Activated CD4-positive, alpha-beta T cell treated with anti-CD3 and anti-CD28 coated beads for 48 hours (primary cell): Measurements from ENCODE around the gene SLFN12L.
"Not testable (repeated sequence)": the region's sequence is repeated elsewhere in the genome, so short reads cannot be mapped to it uniquely, and the experiment has no call there.

Experiments
- DNase-seq: peaks from one replicate; pipeline ENCODE4 v3.0.0-alpha.2; 2020

The SLFN12L gene

DNA sequence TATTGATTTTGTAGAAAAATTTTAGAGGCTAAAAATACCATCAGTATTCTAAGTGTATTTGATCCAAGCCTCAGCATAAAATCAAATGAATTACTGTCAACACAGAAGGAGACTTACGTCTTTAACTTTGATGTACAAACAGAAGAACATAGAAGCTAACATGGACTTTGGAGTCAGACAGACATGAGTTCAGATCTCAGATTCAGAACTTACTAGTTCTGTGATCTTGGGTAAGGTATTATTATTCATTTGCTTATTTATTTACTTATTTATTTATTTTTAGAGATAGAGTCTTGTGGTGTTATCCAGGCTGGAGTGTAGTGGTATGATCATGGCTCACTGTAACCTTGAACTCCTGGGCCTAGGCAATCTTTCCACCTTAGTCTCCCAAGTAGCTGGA is 4.0 kb upstream of the SLFN12L start:
- no peak for DNase-seq

DNA sequence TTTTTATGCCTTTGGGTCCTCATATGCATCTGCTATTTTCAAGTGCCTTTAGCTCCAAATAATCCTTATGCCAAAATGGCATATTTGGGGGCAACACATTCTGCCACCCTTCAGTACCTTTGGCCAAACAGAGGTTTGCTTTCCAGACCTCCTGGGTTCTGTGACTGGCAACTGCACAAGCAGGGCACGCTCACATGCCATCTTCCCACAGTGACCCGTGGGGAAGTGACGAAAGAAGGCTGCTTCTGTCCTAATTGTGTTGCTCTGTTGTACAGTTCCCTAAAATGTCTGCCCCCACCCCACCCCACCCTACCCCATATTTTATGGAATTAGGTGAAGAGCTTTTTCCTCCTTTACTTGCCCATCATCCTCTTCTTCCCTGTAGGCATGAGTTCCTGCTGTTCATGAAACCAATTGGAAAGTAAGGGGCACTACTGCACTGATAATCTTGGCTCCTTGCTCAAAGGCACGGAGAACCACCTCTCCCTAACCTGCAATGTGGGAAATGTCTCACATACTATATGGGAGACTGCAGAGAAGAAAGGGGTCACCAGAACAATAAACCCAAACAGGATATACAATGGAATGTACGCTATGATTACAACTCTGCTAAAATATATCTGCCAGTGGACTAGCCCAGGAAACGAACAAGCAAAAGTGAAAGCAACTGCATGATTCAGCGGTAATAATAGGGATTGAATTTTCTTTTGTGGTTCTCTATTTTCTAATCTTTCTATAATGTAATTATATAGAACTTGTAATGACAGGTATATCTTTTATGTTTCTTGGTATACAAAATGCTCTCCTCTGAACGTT is 3.3 kb upstream of the SLFN12L start:
- peak; percentile 62 for DNase-seq

GRCh38 chr17:35539659-35540026 is 2.2 kb upstream of the SLFN12L start:
- no peak for DNase-seq

DNA sequence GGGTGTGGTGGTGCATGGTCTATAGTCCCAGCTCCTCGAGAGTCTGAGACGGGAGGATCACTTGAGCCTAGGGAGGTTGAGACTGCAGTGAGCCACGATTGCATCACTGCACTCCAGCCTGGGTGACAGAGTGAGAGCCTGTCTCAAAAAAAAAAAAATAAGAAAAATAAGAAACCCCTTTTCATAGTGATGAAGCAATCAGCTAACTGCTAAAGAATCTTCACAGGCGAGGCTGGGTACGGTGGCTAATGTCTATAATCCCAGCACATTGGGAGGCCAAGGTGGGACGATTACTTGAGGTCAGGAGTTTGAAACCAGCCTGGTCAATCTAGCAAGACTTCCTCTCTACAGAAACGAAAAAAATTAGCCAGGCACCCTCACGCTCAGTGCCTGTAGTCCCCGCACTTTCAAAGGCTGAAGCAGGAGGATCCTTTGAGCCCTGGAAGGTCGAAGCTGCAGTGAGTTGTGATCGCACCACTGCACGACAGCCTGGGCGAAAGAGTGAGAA is 760 bp downstream of the SLFN12L start:
- DNase-seq: peak; percentile 55

- DNase-seq: peak; percentile 31
These were observed 2.1 kb downstream of the SLFN12L start for GRCh38 chr17:35535406-35535805.

DNA sequence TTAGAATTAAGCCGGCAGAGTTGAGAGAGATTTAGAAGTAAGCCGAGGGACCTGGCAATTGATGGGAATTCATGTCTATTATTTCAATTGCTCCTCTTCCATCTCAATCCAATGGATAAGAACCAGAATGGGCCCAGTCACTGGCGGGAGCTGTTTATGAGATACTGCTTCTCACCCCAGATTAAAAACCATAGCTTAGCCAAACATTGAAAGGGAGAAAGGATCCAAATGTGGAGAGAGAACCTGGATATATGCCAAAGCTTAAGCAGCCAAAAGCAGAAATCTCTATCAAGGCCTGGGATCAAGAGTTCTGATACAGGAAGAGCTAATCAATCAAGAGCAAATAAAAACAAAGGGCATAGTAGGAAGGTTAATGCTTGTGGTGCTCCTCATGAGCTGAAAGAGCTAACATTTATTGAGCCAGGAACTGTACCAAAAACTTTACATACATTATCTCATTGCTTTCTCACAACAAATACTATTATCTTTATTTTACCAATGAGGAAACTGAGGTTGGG is 2.8 kb downstream of the SLFN12L start:
- DNase-seq: no peak

- DNase-seq: no peak
These were observed 6.3 kb downstream of the SLFN12L start for GRCh38 chr17:35531160-35531559.

GRCh38 chr17:35529866-35530265 is 7.6 kb downstream of the SLFN12L start:
- DNase-seq: no peak

GRCh38 chr17:35529326-35529725 is 8.2 kb downstream of the SLFN12L start:
- not testable (repeated sequence) for DNase-seq

DNA sequence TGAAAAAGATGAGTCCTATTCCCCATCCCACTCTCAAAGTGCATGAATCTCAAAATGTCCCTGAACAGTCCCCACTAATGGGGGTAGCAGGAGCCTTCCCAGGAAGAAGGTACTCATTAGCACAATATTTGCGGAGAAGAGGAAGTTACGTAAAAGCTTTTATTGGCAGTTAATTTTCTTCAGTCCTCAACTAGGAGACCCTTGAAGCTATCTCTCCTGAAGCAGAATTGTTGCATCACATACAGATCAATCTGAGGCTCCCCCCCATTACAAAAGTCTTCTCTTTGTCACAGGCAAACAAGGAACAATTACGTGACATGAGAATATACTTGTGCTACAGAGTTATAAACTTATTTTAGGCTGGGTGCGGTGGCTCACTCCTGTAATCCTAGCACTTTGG is 14.2 kb downstream of the SLFN12L start:
- DNase-seq: no peak

GRCh38 chr17:35521654-35522256 is 15.7 kb downstream of the SLFN12L start:
- peak; percentile 46 for DNase-seq

DNA sequence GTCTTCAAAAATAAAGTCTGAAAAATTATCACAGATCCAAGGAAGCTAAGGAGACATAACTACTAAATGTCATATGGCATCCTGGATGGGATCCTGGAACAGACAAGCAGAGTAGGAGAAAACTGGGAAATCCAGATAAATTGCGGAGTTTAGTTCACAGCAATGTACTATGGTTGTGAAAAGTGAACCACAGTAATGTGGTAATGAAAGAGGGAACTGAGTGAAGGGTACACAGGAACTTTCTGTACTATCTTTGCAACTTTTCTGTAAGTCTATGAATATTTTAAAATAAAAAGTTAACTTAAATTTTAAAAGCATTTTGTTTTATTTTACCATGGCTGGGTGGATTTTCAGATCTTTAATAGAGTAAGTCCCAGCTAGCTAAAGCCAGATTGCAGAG is 16.3 kb downstream of the SLFN12L start:
- no peak for DNase-seq

GRCh38 chr17:35519906-35520442 is 17.5 kb downstream of the SLFN12L start:
- DNase-seq: no peak

GRCh38 chr17:35519439-35519838 is 18.0 kb downstream of the SLFN12L start:
- DNase-seq: no peak

GRCh38 chr17:35518431-35518830 is 19.0 kb downstream of the SLFN12L start:
- not testable (repeated sequence) for DNase-seq

GRCh38 chr17:35515027-35515426 is 22.5 kb downstream of the SLFN12L start:
- DNase-seq: no peak

DNA sequence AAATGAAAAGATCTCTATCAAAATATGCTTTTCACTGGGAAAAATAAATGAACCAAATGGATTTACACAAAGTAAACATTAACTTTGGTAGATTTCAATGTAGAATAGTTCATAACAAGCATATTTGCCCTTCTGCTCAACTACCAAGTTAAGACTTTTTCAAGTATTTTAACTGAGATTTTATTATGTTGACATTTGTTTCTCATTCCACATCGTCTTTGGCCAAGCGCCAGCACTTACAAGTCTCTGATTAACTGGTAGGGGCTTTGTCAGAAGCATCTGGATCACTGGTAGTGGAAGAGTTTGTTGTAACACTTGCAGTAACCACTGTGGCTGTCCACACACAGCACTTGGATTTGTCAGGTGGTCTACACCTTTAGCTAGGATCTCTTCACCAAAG is 22.9 kb downstream of the SLFN12L start:
- DNase-seq: no peak

- no peak for DNase-seq
These were observed 27.4 kb downstream of the SLFN12L start for GRCh38 chr17:35510052-35510451.

- DNase-seq: not testable (repeated sequence)
These were observed 29.8 kb downstream of the SLFN12L start for GRCh38 chr17:35507714-35508113.

DNA sequence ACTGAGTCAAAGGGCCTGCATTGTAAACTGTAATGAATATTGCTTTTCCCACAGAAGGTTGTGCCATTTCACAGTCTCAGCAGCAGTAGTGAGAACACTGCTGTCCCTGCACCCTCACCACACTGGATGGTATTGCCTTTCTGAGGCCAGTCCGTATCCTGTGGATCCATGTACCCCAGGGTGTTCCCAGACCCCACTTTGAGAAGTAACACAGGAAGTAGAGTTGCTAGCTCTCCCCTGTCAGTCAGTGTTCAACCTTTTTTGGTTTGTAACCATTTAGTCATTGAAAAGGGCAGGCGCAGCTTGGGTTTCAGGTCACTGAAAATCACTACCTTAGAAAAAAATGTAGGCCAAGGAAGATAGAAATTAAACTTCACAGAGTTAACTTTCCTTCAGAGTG is 37.9 kb downstream of the SLFN12L start:
- DNase-seq: no peak

DNA sequence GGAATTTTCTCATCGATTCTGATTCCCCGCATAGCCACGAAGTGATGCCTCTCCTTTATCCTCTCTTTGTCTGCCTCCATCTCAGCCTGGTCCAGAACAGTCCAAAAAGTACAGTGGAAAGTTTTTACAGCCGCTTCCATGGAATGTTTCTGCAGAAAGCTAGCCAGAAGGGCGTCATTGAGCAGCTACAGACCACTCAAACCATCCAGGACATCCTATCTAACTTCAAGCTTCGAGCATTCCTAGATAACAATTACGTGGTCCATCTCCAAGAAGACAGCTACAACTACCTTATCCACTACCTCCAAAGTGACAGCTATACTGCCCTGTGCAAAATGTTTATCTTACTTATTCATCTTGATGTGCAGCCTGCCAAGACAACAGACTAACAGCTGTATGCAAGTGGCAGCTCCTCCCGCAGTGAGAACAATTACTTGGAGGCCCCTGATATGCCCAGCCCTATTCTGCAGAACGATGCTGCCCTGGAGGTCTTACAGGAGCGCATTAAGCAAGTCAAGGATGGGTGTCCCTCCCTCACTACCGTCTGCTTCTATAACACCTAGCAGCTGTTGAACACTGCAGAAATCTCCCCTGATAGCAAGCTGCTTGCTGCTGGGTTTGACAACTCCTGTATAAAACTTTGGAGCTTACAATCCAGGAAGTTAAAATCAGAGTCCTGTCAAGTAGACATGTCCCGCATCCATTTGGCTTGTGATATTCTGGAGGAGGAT is 38.9 kb downstream of the SLFN12L start:
- DNase-seq: no peak

DNA sequence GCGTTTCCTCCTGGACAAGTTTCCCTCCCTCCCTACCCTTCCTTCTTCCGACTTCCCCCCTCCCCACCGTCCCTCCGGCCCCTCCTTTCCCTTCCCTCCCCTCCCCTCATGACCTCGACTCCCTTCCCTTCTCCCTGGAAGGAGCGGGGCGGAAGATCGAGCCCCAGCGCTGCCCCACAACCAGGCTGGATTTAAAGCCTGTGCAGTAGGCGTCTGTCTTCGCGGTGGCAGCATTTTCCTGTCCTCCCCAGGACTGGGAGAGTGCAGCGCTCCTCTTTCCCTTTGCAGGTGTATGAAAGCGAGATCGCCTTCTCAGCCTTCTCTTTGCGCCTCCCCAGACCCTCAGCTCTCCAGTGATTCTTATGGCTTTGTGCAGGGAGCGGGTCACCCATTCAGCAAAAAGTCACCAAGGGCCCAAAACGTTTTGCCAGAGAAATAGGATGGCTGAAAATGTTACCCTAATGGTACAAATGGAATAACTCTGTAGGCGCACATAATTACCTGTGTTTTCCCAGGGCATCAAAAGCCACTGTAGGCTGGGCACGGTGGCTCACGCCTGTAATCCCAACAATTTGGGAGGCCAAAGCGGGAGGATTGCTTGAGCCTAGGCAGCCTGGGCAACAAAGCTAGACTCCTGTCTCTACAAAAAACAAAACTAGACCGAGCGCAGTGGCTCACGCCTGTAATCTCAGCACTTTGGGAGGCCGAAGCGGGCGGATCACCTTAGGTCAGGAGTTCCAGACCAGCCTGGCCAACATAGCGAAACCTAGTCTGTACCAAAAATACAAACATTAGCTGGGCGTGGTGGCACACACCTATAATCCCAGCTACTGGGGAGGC is 40.8 kb downstream of the SLFN12L start:
- DNase-seq: no peak
